HG02610 (cell line): ENCODE data around the gene PTGER2.

Source experiments
- ATAC-seq: cut with Tn5 transposase; IDR thresholded peaks from one replicate; pipeline ENCODE4 v1.9.1; 2021; ENCODE audit warnings: mild to moderate bottlenecking, moderate library complexity; ENCODE audit not compliant: unreplicated experiment

Gene PTGER2

DNA sequence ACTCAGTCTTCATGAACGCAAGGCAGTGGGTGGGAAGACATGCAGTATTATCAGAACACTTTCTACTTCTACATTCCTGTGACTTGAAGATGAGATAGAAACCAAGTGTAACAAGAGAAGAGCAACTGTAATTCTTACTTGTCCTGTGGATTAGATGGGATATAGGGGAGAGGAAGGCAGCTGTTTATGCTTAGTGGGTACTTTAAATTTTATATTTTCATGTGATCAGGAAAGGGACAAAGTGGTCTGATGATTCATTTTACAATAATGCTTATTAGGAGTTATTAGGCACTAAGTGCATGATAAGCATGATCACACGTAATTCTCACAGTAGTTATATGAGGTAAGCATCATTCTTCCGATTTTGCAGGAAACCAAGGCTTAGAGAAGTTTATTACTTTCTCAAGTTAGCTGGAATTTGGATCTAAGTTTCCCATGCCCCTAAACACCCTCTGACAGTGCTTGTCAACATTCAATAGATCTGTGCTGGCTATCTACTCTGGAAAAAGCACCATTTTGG lies 52.7 kb downstream of the PTGER2 start:
- no peak for ATAC-seq

DNA sequence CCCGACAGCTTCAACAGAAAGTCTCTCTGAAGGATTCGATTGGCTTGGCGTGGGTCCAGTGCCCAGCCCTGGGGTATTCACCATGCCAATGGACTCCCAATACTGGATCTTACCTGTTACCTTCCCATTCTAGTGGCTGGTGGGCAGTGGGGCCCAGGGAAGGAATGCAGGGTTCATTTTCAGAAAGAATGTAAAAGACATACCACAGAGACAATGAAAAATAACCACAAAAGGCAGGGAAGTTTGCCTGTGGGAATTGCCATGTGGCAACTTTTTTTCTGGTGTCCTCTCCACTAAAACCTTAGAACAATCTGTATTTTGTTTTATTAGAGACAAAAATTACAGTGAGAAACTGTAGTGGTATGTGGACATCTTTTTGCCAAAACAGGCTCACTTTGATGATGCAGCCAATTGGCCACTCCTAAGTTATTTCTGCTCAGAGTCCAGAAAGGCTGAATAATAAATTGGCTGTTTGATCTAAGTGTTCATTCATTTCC lies 55.2 kb downstream of the PTGER2 start:
- ATAC-seq, result no peak

DNA sequence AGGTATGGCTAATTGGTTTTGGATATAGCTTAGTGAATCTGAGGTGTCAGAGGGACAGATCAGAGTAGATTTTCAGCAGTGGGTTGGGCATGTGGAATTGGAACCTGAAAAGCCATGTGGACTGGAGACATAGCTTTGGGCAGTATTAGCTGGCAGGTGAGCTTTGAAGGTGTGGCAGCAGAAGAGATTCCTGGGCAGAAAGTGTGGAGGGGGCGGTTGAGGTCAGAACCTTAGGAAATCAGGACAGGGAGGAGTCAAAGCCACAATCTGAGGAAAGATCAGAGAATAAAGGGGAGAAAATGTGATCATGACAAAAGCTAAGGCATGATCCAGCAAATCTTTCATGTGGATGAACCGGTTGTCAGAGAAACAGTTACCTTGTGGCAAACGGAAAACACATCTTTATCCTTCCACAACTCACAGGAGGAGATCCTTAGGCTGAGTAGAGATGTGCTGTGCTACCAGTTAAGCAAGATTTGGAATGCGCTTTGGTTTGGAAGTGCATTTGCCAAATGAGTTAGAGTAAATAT lies 56.4 kb downstream of the PTGER2 start:
- no peak for ATAC-seq

DNA sequence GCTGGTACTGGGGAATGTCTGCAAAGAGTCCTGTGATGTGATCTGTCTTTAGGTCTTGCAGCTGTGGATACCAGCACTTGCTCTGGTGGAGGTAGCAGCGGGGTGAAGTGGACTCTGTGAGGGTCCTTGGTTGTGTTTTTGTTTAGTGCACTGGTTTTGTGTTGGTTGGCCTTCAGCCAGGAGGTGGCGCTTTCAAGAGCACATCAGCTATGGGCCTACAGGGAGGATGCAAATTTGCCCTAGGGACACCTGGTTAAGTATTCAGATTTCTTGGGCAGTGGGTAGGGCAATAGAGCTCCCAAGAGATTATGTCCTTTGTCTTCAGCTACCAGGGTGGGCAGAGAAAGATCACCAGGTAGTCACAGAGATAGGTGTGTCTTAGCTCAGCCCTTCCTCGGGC lies 63.8 kb downstream of the PTGER2 start:
- no peak for ATAC-seq
